Measurements from ENCODE around the gene NRDC. TPM values are rescaled to one million over a fixed set of nuclear protein-coding genes. Genes with fewer than 3 reads are reported as not detected.

Gene NRDC, protein sequence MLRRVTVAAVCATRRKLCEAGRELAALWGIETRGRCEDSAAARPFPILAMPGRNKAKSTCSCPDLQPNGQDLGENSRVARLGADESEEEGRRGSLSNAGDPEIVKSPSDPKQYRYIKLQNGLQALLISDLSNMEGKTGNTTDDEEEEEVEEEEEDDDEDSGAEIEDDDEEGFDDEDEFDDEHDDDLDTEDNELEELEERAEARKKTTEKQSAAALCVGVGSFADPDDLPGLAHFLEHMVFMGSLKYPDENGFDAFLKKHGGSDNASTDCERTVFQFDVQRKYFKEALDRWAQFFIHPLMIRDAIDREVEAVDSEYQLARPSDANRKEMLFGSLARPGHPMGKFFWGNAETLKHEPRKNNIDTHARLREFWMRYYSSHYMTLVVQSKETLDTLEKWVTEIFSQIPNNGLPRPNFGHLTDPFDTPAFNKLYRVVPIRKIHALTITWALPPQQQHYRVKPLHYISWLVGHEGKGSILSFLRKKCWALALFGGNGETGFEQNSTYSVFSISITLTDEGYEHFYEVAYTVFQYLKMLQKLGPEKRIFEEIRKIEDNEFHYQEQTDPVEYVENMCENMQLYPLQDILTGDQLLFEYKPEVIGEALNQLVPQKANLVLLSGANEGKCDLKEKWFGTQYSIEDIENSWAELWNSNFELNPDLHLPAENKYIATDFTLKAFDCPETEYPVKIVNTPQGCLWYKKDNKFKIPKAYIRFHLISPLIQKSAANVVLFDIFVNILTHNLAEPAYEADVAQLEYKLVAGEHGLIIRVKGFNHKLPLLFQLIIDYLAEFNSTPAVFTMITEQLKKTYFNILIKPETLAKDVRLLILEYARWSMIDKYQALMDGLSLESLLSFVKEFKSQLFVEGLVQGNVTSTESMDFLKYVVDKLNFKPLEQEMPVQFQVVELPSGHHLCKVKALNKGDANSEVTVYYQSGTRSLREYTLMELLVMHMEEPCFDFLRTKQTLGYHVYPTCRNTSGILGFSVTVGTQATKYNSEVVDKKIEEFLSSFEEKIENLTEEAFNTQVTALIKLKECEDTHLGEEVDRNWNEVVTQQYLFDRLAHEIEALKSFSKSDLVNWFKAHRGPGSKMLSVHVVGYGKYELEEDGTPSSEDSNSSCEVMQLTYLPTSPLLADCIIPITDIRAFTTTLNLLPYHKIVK
- total RNA-seq, result 100 to 1,000 TPM in 1 of 3 donors, 10 to 100 TPM in 2; 83.3 to 119 (median 91.4) TPM
- long read RNA-seq, donor 1, transcript NRDC-201 (31 exons, 3,691 nt), result major isoform, 47 of 90 reads
- long read RNA-seq, donor 1, transcript NRDC-202 (33 exons, 3,895 nt), result minor isoform, 5 of 90 reads
- long read RNA-seq, donor 1, transcript NRDC-211 (2 exons, 1,020 nt), result minor isoform, 5 of 90 reads
- long read RNA-seq, donor 1, partial matches to known transcripts, result 22 of 90 reads
- long read RNA-seq, donor 1, other reads (novel, unspliced or antisense), result 11 of 90 reads
- long read RNA-seq, donor 2, transcript NRDC-201 (31 exons, 3,691 nt), result major isoform, 7 of 22 reads
- long read RNA-seq, donor 2, transcript NRDC-211 (2 exons, 1,020 nt), result minor isoform, 6 of 22 reads
- long read RNA-seq, donor 2, partial matches to known transcripts, result 4 of 22 reads
- long read RNA-seq, donor 2, other reads (novel, unspliced or antisense), result 3 of 22 reads

DNA sequence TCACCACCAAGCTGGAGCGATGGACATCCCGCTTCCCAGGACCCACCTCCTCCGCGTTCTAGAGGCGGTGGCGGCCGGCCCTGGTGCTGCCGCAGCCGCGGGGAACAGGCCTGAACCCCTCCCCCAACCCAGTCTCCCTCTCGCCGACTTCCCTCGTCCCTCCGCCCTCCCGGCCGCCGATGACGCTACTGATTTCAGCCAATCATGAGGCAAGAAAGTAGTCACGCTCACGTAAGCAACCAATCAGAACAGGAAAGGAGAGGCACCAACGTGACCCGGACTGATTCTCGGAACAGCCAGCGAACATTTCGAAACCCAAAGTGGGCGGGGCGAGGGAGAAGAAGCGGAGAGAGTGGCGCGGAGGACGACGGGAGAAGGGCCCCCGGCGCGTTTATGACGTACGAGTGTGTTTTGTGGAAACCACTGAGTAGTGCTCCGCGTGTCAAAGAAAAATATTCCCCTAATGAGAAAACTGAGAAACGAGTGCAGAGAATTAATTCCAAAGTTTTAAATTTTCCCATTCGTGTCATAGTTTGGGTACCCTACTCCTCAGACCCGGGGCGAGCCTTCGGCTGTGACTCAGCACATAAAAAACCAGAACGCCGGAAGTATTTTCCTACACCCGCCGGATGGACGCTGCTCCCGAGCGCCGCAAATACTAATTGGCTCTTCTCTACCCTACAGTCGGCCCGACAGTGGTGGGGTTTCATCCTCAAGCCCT, at the start of gene NRDC:
Gene NRDC (minus strand): TSS at position 112 of the 721 bp plus-strand sequence. CDS start 112 bp downstream, outside the sequence.
- no peaks in the 10 kb centered on the region for H3K9me3 ChIP-seq
- peaks cover 34% of the 10 kb centered on the region for H3K4me1 ChIP-seq (ENCODE audit: low read depth)
- H3K4me3 ChIP-seq, result peak within 1 kb of the TSS; percentile 93
- H3K36me3 ChIP-seq (ENCODE audit: low read depth), result no peaks in the 10 kb centered on the region
- peak; percentile 99 to 100 (median 99) for DNase-seq
- ATAC-seq, result peak; percentile 97
- TF ChIP-seq, protein P1, sequence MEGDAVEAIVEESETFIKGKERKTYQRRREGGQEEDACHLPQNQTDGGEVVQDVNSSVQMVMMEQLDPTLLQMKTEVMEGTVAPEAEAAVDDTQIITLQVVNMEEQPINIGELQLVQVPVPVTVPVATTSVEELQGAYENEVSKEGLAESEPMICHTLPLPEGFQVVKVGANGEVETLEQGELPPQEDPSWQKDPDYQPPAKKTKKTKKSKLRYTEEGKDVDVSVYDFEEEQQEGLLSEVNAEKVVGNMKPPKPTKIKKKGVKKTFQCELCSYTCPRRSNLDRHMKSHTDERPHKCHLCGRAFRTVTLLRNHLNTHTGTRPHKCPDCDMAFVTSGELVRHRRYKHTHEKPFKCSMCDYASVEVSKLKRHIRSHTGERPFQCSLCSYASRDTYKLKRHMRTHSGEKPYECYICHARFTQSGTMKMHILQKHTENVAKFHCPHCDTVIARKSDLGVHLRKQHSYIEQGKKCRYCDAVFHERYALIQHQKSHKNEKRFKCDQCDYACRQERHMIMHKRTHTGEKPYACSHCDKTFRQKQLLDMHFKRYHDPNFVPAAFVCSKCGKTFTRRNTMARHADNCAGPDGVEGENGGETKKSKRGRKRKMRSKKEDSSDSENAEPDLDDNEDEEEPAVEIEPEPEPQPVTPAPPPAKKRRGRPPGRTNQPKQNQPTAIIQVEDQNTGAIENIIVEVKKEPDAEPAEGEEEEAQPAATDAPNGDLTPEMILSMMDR (IDR thresholded peaks at IDR 0.05), result no peak
- intact Hi-C loops (cut with DNase I, micrococcal nuclease), result no loop called here

DNA sequence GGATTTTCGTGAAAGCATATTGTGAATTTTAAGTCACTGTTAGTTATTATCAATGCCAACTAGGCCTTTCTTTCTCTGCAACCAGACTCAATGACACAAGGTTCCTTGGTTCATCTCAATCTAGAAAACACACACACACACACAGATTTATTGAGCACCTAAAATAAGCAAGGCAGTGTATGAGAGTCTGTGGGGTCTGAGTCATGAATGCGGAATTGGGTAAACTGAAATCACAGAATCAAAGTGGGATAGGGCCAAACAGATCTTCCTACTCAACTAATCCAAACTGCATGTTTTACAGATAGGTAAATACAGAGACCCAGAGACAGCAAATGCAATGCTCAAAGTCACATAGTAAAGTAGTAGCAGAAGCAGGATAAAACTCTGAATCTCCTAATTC, 48.5 kb upstream of the NRDC start:
- TF ChIP-seq, protein P1 (IDR thresholded peaks at IDR 0.05), result no peak
- no peak for DNase-seq
- Histone ChIP-seq H3K4me1 (ENCODE audit: low read depth) (no peaks in the 10 kb centered on the region), H3K9me3 (no peaks in the 10 kb centered on the region), H3K36me3 (ENCODE audit: low read depth) (no peaks in the 10 kb centered on the region), H3K4me3 (no peak overlapping the region)
- intact Hi-C loops (cut with DNase I, micrococcal nuclease), result no loop called here
- ATAC-seq, result no peak

DNA sequence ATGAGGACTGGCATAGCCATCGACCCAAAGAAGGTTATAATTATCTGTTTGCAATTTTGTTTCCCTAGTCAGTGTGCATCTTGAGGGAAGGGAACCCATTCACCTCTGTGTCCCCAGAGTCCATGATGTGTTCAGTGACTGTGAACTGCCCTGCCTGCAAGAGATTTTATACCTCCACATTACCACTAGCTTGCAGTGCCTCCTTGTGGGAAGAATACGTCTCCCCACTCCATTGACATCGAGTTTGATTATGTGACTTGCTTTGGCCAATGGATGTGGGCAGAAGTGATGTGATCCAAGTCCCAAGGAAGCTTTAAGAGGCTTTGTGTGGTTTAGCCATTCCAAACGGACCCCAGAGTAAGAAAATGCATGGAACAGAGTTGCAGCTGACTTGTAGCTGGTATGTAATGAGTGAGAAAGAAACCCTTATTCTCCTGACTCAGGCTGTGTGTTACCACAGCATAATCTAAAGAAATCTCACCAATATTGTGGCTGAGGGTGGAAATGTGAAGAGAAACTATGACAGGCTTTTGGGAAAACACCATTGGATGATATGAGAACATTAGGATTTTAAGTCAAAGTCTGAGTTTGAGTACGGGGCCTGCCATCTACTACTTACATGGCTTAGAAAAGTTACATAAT, 47.8 kb upstream of the NRDC start:
- Histone ChIP-seq H3K4me1 (ENCODE audit: low read depth) (no peaks in the 10 kb centered on the region), H3K36me3 (ENCODE audit: low read depth) (no peaks in the 10 kb centered on the region), H3K9me3 (no peaks in the 10 kb centered on the region), H3K4me3 (no peak overlapping the region)
- TF ChIP-seq, protein P1 (IDR thresholded peaks at IDR 0.05), result no peak
- DNase-seq (no peak), ATAC-seq (no peak)
- intact Hi-C loops (cut with DNase I, micrococcal nuclease), result no loop called here

DNA sequence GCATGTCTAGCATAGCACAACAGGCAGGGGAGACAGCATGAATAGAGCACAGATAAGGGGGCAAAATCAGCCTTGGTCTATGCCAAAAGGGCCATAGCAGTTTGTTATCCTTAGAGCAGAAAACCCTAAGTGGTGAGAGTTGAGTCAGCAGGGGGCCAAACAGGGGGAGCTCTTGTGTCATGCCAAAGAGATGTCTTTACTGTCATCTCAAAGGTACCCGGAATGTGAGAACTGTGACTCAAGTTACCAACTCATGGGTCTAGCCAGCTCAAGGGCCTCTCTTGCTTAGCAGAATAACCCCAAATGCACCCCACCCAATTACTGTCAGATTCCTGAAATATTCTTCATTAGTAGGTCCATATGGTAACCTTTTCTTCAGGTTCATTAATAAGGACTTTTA, 45.9 kb upstream of the NRDC start:
- H3K4me3 ChIP-seq, result no peak overlapping the region
- H3K9me3 ChIP-seq, result no peaks in the 10 kb centered on the region
- ATAC-seq, result no peak
- no peak for DNase-seq
- no peaks in the 10 kb centered on the region for H3K36me3 ChIP-seq (ENCODE audit: low read depth)
- H3K4me1 ChIP-seq (ENCODE audit: low read depth), result no peaks in the 10 kb centered on the region
- intact Hi-C loops (cut with DNase I, micrococcal nuclease), result no loop called here
- TF ChIP-seq, protein P1 (IDR thresholded peaks at IDR 0.05), result no peak

All from mucosa of descending colon (tissue), 3 donors.